HepG2 (cell line): ENCODE measurements around the gene MYL9. TPM values are rescaled to one million over a fixed set of nuclear protein-coding genes. Genes with fewer than 3 reads are reported as not detected.
A peak's percentile ranks its signal among the peaks of the same experiment; 100 is the strongest.

Experiments
- ATAD3A ChIP-seq: sonication (generic); formaldehyde crosslinking; IDR thresholded peaks from 2 replicates; pipeline ENCODE4 v1.4.0; 2020; ENCODE audit warnings: missing genetic modification reagents
- CEBPB ChIP-seq: IDR thresholded peaks from 2 replicates; pipeline ENCODE4 v1.6.1; 2011; ENCODE audit warnings: low read depth, low read length, improper control_type of control experiment, borderline replicate concordance
- EHMT2 ChIP-seq: fragments of 200-600 bp; sonication (generic); IDR thresholded peaks from 2 replicates; pipeline ENCODE4 v1.7.0; 2017; ENCODE audit warnings: antibody characterized with exemption, low read depth, low read length, borderline replicate concordance
- GMEB1 ChIP-seq: sonication (generic); formaldehyde crosslinking; IDR thresholded peaks from 2 replicates; pipeline ENCODE4 v1.5.1; 2020; ENCODE audit warnings: missing genetic modification reagents, mild to moderate bottlenecking, borderline replicate concordance
- NR1H2 ChIP-seq: sonication (generic); formaldehyde crosslinking; IDR thresholded peaks from 2 replicates; pipeline ENCODE4 v1.8.1; 2022; ENCODE audit warnings: low read depth, missing genetic modification reagents, borderline replicate concordance
- POLR2G ChIP-seq: fragments of 200-400 bp; formaldehyde crosslinking; IDR thresholded peaks from 2 replicates; pipeline ENCODE4 v1.6.1; 2018; ENCODE audit warnings: mild to moderate bottlenecking, low read depth, low read length, moderate library complexity
- SRSF9 ChIP-seq: fragments of 200-400 bp; formaldehyde crosslinking; IDR thresholded peaks from 2 replicates; pipeline ENCODE4 v1.6.1; 2018; ENCODE audit warnings: borderline replicate concordance, mild to moderate bottlenecking, low read depth, low read length; ENCODE audit not compliant: insufficient read depth, poor library complexity, severe bottlenecking
- TBX3 ChIP-seq: fragments of 450-650 bp; IDR thresholded peaks from 2 replicates; pipeline ENCODE4 v1.6.1; 2017; ENCODE audit warnings: antibody characterized with exemption, mild to moderate bottlenecking, inconsistent platforms, borderline replicate concordance
- ZNF773 ChIP-seq: sonication (generic); formaldehyde crosslinking; IDR thresholded peaks from 2 replicates; pipeline ENCODE4 v1.4.0; 2020; ENCODE audit warnings: missing genetic modification reagents, borderline replicate concordance
- ZNF780A ChIP-seq: sonication (generic); formaldehyde crosslinking; IDR thresholded peaks from 2 replicates; pipeline ENCODE4 v1.8.0; 2022; ENCODE audit warnings: mild to moderate bottlenecking, missing genetic modification reagents, moderate library complexity
- polyA plus RNA-seq, 8 experiments: library from polyadenylated mRNA; depleted of rRNA in 3 of 8; stranded (reverse) in 7 of 8; unstranded in 1 of 8; fragments of >200 nt; fragmentation: Illumina TruSeq in 4 of 8; extraction: Trizol in 4 of 8; gene quantifications; 2 replicates each; pipeline versions ENCODE4 v1.2.1 to v1.2.3, GENCODE V29; 2011 to 2016; ENCODE audit warnings: low read depth in 4 of 8, missing spikeins in 1 of 8, mixed read lengths in 1 of 8; ENCODE audit not compliant: insufficient read depth in 1 of 8
- total RNA-seq, 5 experiments: library from RNA; depleted of rRNA; stranded (reverse); fragments of >200 nt; fragmentation: Illumina TruSeq; extraction: Trizol; gene quantifications; 2 replicates each; pipeline ENCODE4 v1.2.3, GENCODE V29; 2016; ENCODE audit warnings: low read depth in 1 of 5
- TF ChIP-seq, protein P1 (sequence below), 2 experiments: sonication (generic) in 1 of 2; formaldehyde crosslinking in 1 of 2; IDR thresholded peaks; 2 replicates each; pipeline versions ENCODE4 v1.6.1 to v1.9.0; 2014 to 2022; ENCODE audit warnings: antibody characterized with exemption in 1 of 2, borderline replicate concordance in 1 of 2, inconsistent platforms in 1 of 2, low read depth in 1 of 2, missing genetic modification reagents in 1 of 2
- TF ChIP-seq, protein P2 (sequence below): fragments of 450-650 bp; IDR thresholded peaks from 2 replicates; pipeline ENCODE4 v1.6.1; 2017; ENCODE audit warnings: mild to moderate bottlenecking
- TF ChIP-seq, protein P3 (sequence below): sonication (generic); formaldehyde crosslinking; IDR thresholded peaks from 2 replicates; pipeline ENCODE4 v1.5.0; 2020; ENCODE audit warnings: missing genetic modification reagents, mild to moderate bottlenecking, borderline replicate concordance
- TF ChIP-seq, protein P4 (sequence below): sonication (generic); formaldehyde crosslinking; IDR thresholded peaks from 2 replicates; pipeline ENCODE4 v1.4.0; 2020; ENCODE audit warnings: mild to moderate bottlenecking, missing genetic modification reagents, borderline replicate concordance

The MYL9 gene
- total and polyA plus RNA-seq, 2 of the 13 experiments (the other 11 are each of a cell fraction or from before 2014, with no cell fraction given): 0.87 to 2.2 TPM

GRCh38 chr20:36573798-36574365 lies 32.6 kb downstream of the MYL9 start (continued):
- TF ChIP-seq EHMT2 (no peak), POLR2G (no peak), ATAD3A (CRISPR knock-in tag) (no peak), ZNF780A (CRISPR knock-in tag) (no peak), ZNF773 (CRISPR knock-in tag) (no peak), GMEB1 (CRISPR knock-in tag) (no peak), CEBPB (no peak), NR1H2 (CRISPR knock-in tag) (no peak), TBX3 (no peak), SRSF9 (no peak)
- TF ChIP-seq, protein P1, sequence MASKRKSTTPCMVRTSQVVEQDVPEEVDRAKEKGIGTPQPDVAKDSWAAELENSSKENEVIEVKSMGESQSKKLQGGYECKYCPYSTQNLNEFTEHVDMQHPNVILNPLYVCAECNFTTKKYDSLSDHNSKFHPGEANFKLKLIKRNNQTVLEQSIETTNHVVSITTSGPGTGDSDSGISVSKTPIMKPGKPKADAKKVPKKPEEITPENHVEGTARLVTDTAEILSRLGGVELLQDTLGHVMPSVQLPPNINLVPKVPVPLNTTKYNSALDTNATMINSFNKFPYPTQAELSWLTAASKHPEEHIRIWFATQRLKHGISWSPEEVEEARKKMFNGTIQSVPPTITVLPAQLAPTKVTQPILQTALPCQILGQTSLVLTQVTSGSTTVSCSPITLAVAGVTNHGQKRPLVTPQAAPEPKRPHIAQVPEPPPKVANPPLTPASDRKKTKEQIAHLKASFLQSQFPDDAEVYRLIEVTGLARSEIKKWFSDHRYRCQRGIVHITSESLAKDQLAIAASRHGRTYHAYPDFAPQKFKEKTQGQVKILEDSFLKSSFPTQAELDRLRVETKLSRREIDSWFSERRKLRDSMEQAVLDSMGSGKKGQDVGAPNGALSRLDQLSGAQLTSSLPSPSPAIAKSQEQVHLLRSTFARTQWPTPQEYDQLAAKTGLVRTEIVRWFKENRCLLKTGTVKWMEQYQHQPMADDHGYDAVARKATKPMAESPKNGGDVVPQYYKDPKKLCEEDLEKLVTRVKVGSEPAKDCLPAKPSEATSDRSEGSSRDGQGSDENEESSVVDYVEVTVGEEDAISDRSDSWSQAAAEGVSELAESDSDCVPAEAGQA (IDR thresholded peaks at IDR 0.05; ENCODE audit: low read depth): no peak
- TF ChIP-seq, protein P1 (CRISPR knock-in tag; IDR thresholded peaks at IDR 0.05; ENCODE audit: borderline replicate concordance): 0 out of 2 replicates have a peak, but pooled peaks have one; percentile 27
- TF ChIP-seq, protein P2, sequence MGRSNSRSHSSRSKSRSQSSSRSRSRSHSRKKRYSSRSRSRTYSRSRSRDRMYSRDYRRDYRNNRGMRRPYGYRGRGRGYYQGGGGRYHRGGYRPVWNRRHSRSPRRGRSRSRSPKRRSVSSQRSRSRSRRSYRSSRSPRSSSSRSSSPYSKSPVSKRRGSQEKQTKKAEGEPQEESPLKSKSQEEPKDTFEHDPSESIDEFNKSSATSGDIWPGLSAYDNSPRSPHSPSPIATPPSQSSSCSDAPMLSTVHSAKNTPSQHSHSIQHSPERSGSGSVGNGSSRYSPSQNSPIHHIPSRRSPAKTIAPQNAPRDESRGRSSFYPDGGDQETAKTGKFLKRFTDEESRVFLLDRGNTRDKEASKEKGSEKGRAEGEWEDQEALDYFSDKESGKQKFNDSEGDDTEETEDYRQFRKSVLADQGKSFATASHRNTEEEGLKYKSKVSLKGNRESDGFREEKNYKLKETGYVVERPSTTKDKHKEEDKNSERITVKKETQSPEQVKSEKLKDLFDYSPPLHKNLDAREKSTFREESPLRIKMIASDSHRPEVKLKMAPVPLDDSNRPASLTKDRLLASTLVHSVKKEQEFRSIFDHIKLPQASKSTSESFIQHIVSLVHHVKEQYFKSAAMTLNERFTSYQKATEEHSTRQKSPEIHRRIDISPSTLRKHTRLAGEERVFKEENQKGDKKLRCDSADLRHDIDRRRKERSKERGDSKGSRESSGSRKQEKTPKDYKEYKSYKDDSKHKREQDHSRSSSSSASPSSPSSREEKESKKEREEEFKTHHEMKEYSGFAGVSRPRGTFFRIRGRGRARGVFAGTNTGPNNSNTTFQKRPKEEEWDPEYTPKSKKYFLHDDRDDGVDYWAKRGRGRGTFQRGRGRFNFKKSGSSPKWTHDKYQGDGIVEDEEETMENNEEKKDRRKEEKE: no peak
- TF ChIP-seq, protein P3, sequence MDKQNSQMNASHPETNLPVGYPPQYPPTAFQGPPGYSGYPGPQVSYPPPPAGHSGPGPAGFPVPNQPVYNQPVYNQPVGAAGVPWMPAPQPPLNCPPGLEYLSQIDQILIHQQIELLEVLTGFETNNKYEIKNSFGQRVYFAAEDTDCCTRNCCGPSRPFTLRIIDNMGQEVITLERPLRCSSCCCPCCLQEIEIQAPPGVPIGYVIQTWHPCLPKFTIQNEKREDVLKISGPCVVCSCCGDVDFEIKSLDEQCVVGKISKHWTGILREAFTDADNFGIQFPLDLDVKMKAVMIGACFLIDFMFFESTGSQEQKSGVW (CRISPR knock-in tag): no peak
- TF ChIP-seq, protein P4, sequence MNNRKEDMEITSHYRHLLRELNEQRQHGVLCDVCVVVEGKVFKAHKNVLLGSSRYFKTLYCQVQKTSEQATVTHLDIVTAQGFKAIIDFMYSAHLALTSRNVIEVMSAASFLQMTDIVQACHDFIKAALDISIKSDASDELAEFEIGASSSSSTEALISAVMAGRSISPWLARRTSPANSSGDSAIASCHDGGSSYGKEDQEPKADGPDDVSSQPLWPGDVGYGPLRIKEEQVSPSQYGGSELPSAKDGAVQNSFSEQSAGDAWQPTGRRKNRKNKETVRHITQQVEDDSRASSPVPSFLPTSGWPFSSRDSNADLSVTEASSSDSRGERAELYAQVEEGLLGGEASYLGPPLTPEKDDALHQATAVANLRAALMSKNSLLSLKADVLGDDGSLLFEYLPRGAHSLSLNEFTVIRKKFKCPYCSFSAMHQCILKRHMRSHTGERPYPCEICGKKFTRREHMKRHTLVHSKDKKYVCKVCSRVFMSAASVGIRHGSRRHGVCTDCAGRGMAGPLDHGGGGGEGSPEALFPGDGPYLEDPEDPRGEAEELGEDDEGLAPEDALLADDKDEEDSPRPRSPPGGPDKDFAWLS: no peak
